ENCODE results near the gene ITGA4. TPM values are rescaled to one million over a fixed set of nuclear protein-coding genes. Genes with fewer than 3 reads are reported as not detected.
A peak's percentile ranks its signal among the peaks of the same experiment; 100 is the strongest.

Gene ITGA4
- total RNA-seq, 1 donor from 2014 or later = 98.5 TPM

DNA sequence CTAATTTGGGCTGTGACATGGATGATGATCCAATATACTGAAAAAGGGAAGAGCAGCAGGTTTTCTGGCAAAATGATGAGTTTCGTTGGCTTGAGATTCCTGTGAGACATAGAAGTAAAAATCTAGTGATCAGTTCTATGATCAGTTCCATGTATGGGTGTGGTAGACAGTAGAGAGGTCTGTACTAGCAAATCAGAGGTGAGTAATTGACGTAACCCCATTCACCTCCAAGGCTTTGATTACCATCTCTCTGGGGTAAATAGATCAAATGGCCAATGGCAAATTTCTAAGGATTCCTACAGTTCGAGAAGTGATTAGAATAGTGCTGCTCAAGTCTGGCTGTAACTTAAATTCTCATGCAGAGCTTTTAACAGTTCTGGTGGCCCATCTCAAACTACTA is 6.4 kb downstream of the ITGA4 start:
- Mint-ChIP-seq H3K36me3 (ENCODE audit: low read depth) (peaks cover 40% of the 10 kb centered on the region), H3K9me3 (no peaks in the 10 kb centered on the region), H3K4me3 (peak overlapping the region; percentile 6), H3K27me3 (ENCODE audit: insufficient read depth) (no peaks in the 10 kb centered on the region), H3K27ac (peak overlapping the region; percentile 52), H3K4me1 (ENCODE audit: low read depth) (peaks cover 91% of the 10 kb centered on the region)
- intact Hi-C loops (cut with micrococcal nuclease) = no loop called here
- no peak for DNase-seq (ENCODE audit: low spot score)

DNA sequence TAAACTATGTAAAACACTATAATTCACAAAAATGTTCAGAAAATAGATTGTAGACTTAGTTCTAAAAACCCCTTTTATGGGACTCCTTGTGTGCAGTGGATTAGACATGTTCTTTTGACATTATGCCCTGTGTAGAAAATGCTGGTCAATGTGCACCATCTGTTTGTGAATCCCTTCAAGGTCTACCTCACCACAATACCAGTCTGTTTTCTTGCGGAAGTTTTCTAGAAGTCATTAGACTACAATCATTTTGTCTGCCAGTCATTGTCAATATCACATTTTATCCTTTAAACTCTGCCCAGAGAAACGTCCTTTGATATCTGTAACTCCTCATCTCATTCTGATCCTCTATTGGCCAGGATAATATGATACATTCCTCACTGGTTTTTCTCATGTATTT is 7.8 kb downstream of the ITGA4 start:
- intact Hi-C loops (cut with micrococcal nuclease) = no loop called here
- Mint-ChIP-seq H3K27ac (peak overlapping the region; percentile 36), H3K27me3 (ENCODE audit: insufficient read depth) (no peaks in the 10 kb centered on the region), H3K4me3 (peak overlapping the region; percentile 38), H3K36me3 (ENCODE audit: low read depth) (peaks cover 40% of the 10 kb centered on the region), H3K4me1 (ENCODE audit: low read depth) (peaks cover 88% of the 10 kb centered on the region), H3K9me3 (peaks cover 3% of the 10 kb centered on the region)
- DNase-seq (ENCODE audit: low spot score) = no peak

DNA sequence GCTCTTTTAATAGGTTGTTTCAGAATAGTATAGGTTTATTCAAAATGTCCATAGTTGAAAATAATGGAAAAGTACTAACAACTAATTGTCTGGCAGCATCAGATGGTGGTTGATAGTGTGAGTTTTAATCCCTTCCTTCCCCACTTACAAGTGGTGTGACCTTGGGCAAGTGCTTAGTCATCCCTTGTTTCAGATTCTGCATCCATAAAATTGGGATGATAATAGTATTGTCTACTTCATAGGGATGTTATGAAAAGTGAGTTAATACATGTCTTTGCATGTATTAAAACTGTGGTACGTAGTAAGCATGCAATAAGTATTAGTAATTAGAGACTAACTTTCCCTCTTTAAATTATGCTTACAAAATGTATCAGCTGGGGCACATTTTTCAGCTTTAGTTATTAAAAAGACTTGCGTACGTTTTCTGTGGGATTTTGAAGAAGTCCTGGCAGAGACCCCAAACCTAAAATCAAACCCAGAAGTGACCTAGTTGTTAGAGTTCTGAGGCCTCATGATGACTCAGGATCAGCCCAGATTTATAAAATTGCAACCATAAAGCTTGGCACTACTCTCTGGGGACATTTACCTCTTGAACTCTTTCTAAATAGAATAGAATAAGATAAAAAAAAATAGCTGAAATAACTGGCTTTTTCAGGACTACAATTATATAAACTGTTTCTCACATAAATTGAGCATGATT is 8.6 kb downstream of the ITGA4 start:
- intact Hi-C loops (cut with micrococcal nuclease) = loop anchor here (1.0 to 2.0 kb wide), 3 partner anchors 8 to 362 kb away; no protein-coding TSS in a partner anchor
- Mint-ChIP-seq H3K9me3 (peaks cover 3% of the 10 kb centered on the region), H3K4me3 (peak overlapping the region; percentile 38), H3K36me3 (ENCODE audit: low read depth) (peaks cover 39% of the 10 kb centered on the region), H3K27me3 (ENCODE audit: insufficient read depth) (no peaks in the 10 kb centered on the region), H3K4me1 (ENCODE audit: low read depth) (peaks cover 86% of the 10 kb centered on the region), H3K27ac (peak overlapping the region; percentile 30)
- DNase-seq (ENCODE audit: low spot score) = no peak

DNA sequence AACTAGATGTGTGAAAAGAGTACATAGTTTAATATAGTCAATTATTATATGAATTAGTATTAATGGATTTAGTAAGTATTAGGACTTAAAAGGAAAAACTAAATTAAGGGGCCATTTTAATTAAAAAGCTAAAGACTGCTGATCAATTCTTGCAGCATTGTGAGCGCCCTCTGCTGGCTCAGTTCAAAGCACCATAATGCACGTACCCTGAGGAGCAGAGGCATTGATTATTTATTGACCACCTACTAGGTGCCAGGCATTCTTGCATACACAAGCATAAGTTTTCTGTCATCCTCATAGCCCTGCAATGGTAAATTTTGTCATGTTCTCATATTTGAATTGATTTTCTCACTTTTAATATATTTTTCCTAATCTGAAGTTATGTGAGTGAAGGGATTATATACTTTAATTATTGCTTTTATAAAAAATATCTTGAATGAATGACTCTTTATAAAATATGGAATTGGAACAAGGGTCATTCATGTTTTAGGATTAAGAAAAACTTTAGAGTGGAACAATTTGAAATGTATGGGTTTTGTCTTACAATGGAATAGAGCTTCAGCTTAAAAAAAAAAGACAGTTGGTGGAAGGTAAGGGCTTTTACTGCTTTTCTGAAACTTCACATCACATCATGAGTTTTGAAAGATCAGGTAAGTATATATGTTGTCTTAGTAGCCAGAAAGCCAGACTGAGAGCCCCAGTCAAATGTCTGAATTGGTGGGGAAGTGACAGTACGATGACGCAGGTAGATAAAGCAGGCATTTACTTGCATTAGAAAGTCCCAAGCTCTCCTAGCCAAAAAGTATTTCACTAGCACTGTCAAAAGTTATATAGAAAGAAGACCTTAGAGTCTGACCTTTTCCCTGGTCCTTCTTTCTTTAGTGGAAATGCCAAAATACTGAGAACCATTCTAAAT is 9.7 kb downstream of the ITGA4 start:
- peaks cover 41% of the 10 kb centered on the region for H3K36me3 Mint-ChIP-seq (ENCODE audit: low read depth)
- peaks cover 3% of the 10 kb centered on the region for H3K9me3 Mint-ChIP-seq
- intact Hi-C loops (cut with micrococcal nuclease) = loop anchor here (1.0 to 2.0 kb wide), 3 partner anchors 9 to 363 kb away; no protein-coding TSS in a partner anchor
- DNase-seq (ENCODE audit: low spot score) = peak; percentile 56
- H3K27me3 Mint-ChIP-seq (ENCODE audit: insufficient read depth) = no peaks in the 10 kb centered on the region
- peak overlapping the region; percentile 30 for H3K27ac Mint-ChIP-seq
- no peak overlapping the region for H3K4me3 Mint-ChIP-seq
- peaks cover 87% of the 10 kb centered on the region for H3K4me1 Mint-ChIP-seq (ENCODE audit: low read depth)

DNA sequence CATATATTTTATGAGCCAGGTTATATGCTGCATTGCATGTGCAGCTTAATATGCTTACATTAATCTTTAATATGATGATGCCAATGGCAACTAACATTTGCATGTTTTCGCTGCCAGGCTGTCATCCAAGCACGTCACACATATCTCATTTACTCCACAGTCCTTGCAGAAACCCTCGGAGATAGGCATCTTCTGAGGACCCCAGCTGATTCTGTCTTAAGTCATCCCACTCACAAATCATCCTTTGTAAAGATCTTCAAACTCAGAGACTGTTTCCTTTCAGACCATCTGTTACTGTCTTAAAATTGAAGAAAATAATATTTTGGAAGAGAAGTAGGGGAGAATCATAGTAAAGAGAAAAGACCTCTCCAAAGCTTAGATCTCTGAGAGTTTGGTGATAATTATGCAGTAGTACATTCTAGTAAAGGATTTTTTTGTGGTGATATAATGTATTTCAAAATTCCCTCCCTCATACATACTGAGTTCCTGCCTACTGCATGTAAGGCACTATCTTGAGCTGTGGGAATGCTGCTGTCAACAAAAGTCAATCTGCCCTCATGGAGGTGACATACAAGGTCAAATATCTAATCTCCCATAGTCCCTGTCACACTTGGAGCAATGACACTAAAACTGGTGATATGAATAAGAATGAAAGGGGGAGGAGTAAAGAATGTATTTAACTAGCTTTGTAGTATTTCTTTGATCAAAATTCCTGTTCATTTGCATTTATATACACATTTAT is 11.0 kb downstream of the ITGA4 start:
- H3K27ac Mint-ChIP-seq = peak overlapping the region; percentile 86
- DNase-seq (ENCODE audit: low spot score) = no peak
- H3K9me3 Mint-ChIP-seq = peaks cover 3% of the 10 kb centered on the region
- no peaks in the 10 kb centered on the region for H3K27me3 Mint-ChIP-seq (ENCODE audit: insufficient read depth)
- peaks cover 88% of the 10 kb centered on the region for H3K4me1 Mint-ChIP-seq (ENCODE audit: low read depth)
- peaks cover 43% of the 10 kb centered on the region for H3K36me3 Mint-ChIP-seq (ENCODE audit: low read depth)
- intact Hi-C loops (cut with micrococcal nuclease) = loop anchor here (1.0 to 2.0 kb wide), 4 partner anchors 13 to 391 kb away; no protein-coding TSS in a partner anchor
- no peak overlapping the region for H3K4me3 Mint-ChIP-seq

DNA sequence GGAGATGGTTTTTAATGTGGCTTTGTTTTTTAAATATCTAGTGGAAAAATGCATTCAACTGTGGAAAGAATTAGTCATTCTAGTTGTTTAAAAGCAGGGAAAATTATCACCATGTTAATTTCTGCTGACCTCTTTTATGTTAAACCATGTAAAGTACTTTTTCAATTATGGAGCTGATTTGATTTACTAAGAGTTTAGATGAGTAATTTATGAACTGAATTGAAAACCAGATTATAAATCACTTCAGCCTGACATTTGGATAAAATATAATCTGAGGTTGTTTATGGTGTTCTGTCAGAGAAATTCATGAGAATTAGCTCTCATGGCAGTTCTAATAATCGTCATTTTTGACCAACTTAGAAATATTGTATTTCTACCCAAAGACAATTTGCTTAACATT is 11.6 kb downstream of the ITGA4 start:
- Mint-ChIP-seq H3K4me3 (peak overlapping the region; percentile 28), H3K4me1 (ENCODE audit: low read depth) (peaks cover 88% of the 10 kb centered on the region), H3K9me3 (peaks cover 3% of the 10 kb centered on the region), H3K27me3 (ENCODE audit: insufficient read depth) (no peaks in the 10 kb centered on the region), H3K27ac (peak overlapping the region; percentile 86), H3K36me3 (ENCODE audit: low read depth) (peaks cover 42% of the 10 kb centered on the region)
- no peak for DNase-seq (ENCODE audit: low spot score)
- intact Hi-C loops (cut with micrococcal nuclease) = loop anchor here (1.0 to 2.0 kb wide), 3 partner anchors 14 to 392 kb away; no protein-coding TSS in a partner anchor

DNA sequence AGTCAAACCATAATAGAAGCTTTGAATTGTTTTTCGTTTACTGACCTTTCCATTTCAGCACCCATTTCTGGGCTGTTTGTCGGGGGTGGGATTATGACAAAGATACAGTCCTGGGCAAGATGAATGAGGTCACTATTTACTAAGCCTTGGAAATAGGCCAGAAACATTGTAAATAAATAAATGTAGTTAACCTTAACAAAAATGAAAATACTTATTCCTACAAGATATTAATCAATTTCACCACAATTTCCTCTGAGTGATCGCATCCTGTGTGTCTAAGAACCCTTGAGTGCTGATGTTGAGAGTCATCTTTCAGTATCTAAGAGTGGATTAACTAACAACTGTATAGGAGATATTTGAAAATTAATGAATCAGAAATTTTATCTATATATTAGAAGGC is 14.0 kb downstream of the ITGA4 start:
- intact Hi-C loops (cut with micrococcal nuclease) = no loop called here
- peaks cover 3% of the 10 kb centered on the region for H3K9me3 Mint-ChIP-seq
- H3K36me3 Mint-ChIP-seq (ENCODE audit: low read depth) = peaks cover 47% of the 10 kb centered on the region

DNA sequence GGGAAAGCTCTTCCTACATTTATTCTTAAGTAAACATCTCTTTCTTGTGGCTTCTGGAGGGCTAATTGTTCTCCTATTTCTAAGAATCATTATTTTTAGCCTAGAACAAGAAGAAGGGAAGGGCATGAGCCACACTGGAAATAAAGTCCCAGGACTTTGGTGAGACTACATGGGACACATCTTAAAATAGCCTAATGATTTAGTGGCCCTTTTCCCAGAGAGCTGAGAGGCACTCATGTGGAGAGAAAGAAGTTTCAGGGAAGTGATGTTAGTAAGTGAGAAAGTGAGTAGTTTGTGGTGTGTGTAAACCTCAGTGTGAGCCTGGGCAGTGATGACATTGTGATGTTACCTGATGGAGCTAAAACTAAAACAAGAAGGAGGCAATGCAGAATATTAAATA is 14.6 kb downstream of the ITGA4 start:
- Mint-ChIP-seq H3K4me3 (peak overlapping the region; percentile 21), H3K27ac (peak overlapping the region; percentile 76), H3K9me3 (peaks cover 3% of the 10 kb centered on the region), H3K36me3 (ENCODE audit: low read depth) (peaks cover 53% of the 10 kb centered on the region), H3K27me3 (ENCODE audit: insufficient read depth) (no peaks in the 10 kb centered on the region), H3K4me1 (ENCODE audit: low read depth) (peaks cover 83% of the 10 kb centered on the region)
- DNase-seq (ENCODE audit: low spot score) = no peak
- intact Hi-C loops (cut with micrococcal nuclease) = no loop called here

More for the DNA sequence above, 14.0 kb downstream of the ITGA4 start:
- peak overlapping the region; percentile 73 for H3K27ac Mint-ChIP-seq
- DNase-seq (ENCODE audit: low spot score) = no peak
- no peak overlapping the region for H3K4me3 Mint-ChIP-seq
- H3K4me1 Mint-ChIP-seq (ENCODE audit: low read depth) = peaks cover 85% of the 10 kb centered on the region
- no peaks in the 10 kb centered on the region for H3K27me3 Mint-ChIP-seq (ENCODE audit: insufficient read depth)

DNA sequence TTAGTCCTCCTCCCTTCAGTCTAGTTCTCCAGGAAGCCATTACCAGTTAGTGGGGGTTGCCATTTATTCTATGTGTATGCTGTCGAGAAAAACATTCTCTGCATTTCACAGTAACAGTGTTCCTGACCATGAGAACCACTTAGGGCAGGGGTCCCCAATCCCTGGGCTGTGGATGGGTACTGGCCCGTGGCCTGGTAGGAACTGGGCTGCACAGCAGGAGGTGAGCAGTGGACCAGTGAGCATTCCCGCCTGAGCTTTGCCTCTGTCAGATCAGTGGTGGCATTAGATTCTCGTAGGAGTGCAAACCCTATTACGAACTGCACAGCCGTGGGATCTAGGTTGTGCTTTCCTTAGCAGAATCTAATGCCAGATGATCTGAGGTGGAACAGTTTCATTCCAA is 15.8 kb downstream of the ITGA4 start:
- Mint-ChIP-seq H3K9me3 (peaks cover 3% of the 10 kb centered on the region), H3K4me3 (peak overlapping the region; percentile 63), H3K27me3 (ENCODE audit: insufficient read depth) (no peaks in the 10 kb centered on the region), H3K4me1 (ENCODE audit: low read depth) (peaks cover 76% of the 10 kb centered on the region), H3K27ac (peak overlapping the region; percentile 53), H3K36me3 (ENCODE audit: low read depth) (peaks cover 61% of the 10 kb centered on the region)
- intact Hi-C loops (cut with micrococcal nuclease) = no loop called here
- no peak for DNase-seq (ENCODE audit: low spot score)

DNA sequence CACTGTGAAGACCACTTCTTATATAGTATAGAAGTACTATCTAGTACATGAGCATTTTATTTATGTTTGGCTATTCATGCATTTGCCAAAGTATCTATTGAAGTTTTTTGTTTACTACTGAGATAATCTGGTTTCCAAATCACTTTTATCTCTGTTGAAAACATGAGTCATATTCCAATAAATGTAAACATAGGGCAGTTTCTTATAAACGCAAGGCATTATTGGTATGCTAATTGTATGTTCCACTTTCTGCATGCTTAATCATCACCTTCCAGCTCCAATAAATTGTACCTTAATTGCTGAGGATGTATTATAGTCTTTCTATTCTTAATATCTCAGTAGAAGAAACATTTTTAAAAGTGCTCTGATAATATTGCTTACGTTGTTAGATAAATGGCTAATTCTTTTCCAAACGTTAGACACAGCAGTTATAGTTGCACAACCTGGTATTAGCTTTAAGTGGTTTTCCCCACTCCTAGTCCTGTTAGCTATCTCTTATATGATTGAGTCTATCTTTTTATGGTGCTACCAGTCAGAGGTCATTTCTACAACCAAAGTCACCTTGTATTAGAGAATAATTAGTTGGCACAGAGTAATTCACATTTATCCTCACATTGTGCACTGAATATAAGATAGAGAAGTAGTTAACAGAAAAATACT is 17.2 kb downstream of the ITGA4 start:
- no peak for DNase-seq (ENCODE audit: low spot score)
- Mint-ChIP-seq H3K36me3 (ENCODE audit: low read depth) (peaks cover 56% of the 10 kb centered on the region), H3K9me3 (no peaks in the 10 kb centered on the region), H3K4me3 (no peak overlapping the region), H3K4me1 (ENCODE audit: low read depth) (peaks cover 63% of the 10 kb centered on the region), H3K27me3 (ENCODE audit: insufficient read depth) (no peaks in the 10 kb centered on the region), H3K27ac (no peak overlapping the region)
- intact Hi-C loops (cut with micrococcal nuclease) = no loop called here

DNA sequence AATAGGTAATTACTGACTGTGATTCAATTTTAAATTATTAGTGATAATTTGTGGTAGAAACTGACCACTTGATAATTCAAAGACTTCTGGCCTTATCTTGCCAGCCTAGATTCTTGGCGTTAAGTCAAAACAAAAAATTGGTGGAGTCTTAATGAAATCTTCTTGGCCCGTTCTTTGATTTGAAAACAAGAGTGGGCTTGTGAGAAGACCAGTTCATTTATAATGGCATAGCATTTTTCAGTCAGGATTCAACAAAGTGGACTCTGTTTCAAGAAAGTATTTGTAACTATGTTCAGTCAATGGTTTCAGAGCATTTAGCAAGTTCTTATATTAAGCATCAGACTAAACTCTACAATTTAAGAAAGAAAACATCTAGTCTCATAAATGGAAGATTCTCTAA is 26.0 kb downstream of the ITGA4 start:
- H3K9me3 Mint-ChIP-seq = no peaks in the 10 kb centered on the region
- H3K4me3 Mint-ChIP-seq = no peak overlapping the region
- intact Hi-C loops (cut with micrococcal nuclease) = loop anchor here (5.0 kb wide), 1 partner anchor 34 kb away; no protein-coding TSS in a partner anchor
- peaks cover 14% of the 10 kb centered on the region for H3K4me1 Mint-ChIP-seq (ENCODE audit: low read depth)
- no peaks in the 10 kb centered on the region for H3K27me3 Mint-ChIP-seq (ENCODE audit: insufficient read depth)
- H3K36me3 Mint-ChIP-seq (ENCODE audit: low read depth) = peaks cover 53% of the 10 kb centered on the region
- DNase-seq (ENCODE audit: low spot score) = no peak
- no peak overlapping the region for H3K27ac Mint-ChIP-seq

DNA sequence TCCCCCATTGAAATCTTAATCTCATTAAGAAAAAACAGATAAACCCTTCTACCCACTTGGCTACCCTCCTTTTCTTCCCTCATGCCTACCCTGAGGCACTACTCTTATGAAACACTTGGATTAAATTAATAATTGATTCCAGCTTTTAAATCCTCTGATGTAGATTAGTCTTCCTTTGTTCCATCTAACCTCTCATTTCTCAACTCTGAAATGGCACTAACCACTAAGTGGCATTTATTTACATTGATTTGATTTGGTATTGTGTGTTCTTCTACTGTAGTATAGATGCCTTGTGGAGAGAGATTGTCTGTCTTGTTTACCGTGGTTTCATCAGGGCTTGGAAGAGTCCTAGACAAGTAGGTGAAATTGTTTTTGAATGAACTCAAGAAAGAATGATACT is 26.7 kb downstream of the ITGA4 start:
- Mint-ChIP-seq H3K27me3 (ENCODE audit: insufficient read depth) (no peaks in the 10 kb centered on the region), H3K27ac (peak overlapping the region; percentile 2), H3K4me1 (ENCODE audit: low read depth) (peaks cover 14% of the 10 kb centered on the region), H3K9me3 (no peaks in the 10 kb centered on the region), H3K4me3 (no peak overlapping the region), H3K36me3 (ENCODE audit: low read depth) (peaks cover 52% of the 10 kb centered on the region)
- no peak for DNase-seq (ENCODE audit: low spot score)
- intact Hi-C loops (cut with micrococcal nuclease) = loop anchor here (5.0 kb wide), 1 partner anchor 33 kb away; no protein-coding TSS in a partner anchor

Measured in activated T-helper 1 cell treated with anti-CD3 and anti-CD28 coated beads, Interleukin-12 subunit alpha, Interleukin-12 subunit beta, Interleukin-2, Interleukin-4 antibody, amounts not matched to agents 30 ng/mL and 10 ng/mL and 1 ng/mL, durations not matched to agents 14 hours and 24 hours and 36 hours (primary cell).